Adrenal gland (tissue), 12 donors: ENCODE measurements around the gene ZCWPW2. TPM values are rescaled to one million over a fixed set of nuclear protein-coding genes. Genes with fewer than 3 reads are reported as not detected.

Experiments used
- DNase-seq, 7 donors: peaks; one replicate each; pipeline ENCODE4 v3.0.0-alpha.2; 2019 to 2020
- H3K27ac ChIP-seq, 5 donors: fragments of 200-600 bp; sonication (generic) in 4 of 5; 1 replicate in 3 of 5; 2 replicates in 2 of 5; pipeline versions ENCODE4 v1.5.1 to v1.8.0; 2016 to 2020; ENCODE audit warnings: mild to moderate bottlenecking in 1 of 5
- H3K27me3 ChIP-seq: fragments of 200-600 bp; 2 replicates; pipeline ENCODE4 v1.8.0; 2021
- H3K36me3 ChIP-seq, 2 donors: fragments of 200-600 bp; replicated peaks in 1 of 2; 1 replicate in 1 of 2; 2 replicates in 1 of 2; pipeline versions ENCODE4 v1.5.1 to v1.8.0; 2018 to 2022
- H3K4me1 ChIP-seq, 2 donors: fragments of 200-600 bp; replicated peaks in 1 of 2; 1 replicate in 1 of 2; 2 replicates in 1 of 2; pipeline versions ENCODE4 v1.5.1 to v1.8.0; 2018 to 2021
- H3K4me3 ChIP-seq, 4 donors: fragments of 200-600 bp; sonication (generic) in 3 of 4; one replicate each; pipeline ENCODE4 v1.5.1; 2016 to 2018
- H3K9me3 ChIP-seq, 3 donors: fragments of 200-600 bp; sonication (generic) in 1 of 3; replicated peaks in 1 of 3; 1 replicate in 2 of 3; 2 replicates in 1 of 3; pipeline versions ENCODE4 v1.5.1 to v1.8.0; 2016 to 2021
- POLR2A ChIP-seq, 2 donors: fragments of 450-650 bp; IDR thresholded peaks; one replicate each; pipeline ENCODE4 v1.6.1; 2017; ENCODE audit warnings: antibody characterized with exemption in 2 of 2, mild to moderate bottlenecking in 2 of 2, moderate library complexity in 1 of 2
- WGBS, 4 donors: extraction: QIAGEN DNeasy Blood & Tissue Kit in 2 of 4; methylation state at CpG; one replicate each; pipeline versions ENCODE4 v1.1.5 to v1.1.7; 2013 to 2017; 5-methylcytosine and 5-hydroxymethylcytosine counted together
- intact Hi-C, 2 donors: fragments of 100-400 bp; cut with DNase I; formaldehyde crosslinking; loops; one replicate each; pipeline versions ENCODE4 v1.14.1 to v1.15.0; 2022 to 2023
- polyA plus RNA-seq, 3 donors: library from polyadenylated mRNA; stranded (reverse); fragments of 200-250 nt in 2 of 3; fragments of 350-450 nt in 1 of 3; fragmentation: Illumina TruSeq in 1 of 3; extraction: RNeasy Lipid Tissue Mini Kit (QIAGEN cat#74804) in 1 of 3; gene quantifications; one replicate each; pipeline ENCODE4 v1.2.3, GENCODE V29; 2013 to 2014
- total RNA-seq, 9 donors: library from RNA; depleted of rRNA in 4 of 9; stranded (reverse); fragments of >200 nt in 4 of 9; fragments of 120-200 nt in 1 of 9; fragmentation: NEBNext Ultra II Directional in 1 of 9; extraction: Animal tissue kit (Norgen Biotek cat#: 25700) in 1 of 9; gene quantifications; one replicate each; pipeline versions ENCODE4 v1.1.0 to v1.2.4, GENCODE V29; 2013 to 2023
- TF ChIP-seq, protein P1 (sequence below), 6 experiments: fragments of 450-650 bp in 4 of 6; fragments of 200-600 bp in 2 of 6; sonication (generic) in 1 of 6; IDR thresholded peaks; 1 replicate in 5 of 6; 2 replicates in 1 of 6; pipeline versions ENCODE4 v1.5.1 to v1.8.0; 2016 to 2021; ENCODE audit warnings: antibody characterized with exemption in 6 of 6, mild to moderate bottlenecking in 2 of 6, moderate library complexity in 1 of 6
- donor health status: healthy with polysubstance abuse.
- donor health status: Bipolar disorder and iron deficiency.
- donor health status: DM: yes; HTN: yes; CAD: no.
- donor health status: DM: no; HTN: no; CAD: no.
- donor health status: DM: no; HTN: no; CAD: no.
- donor health status: DM: yes; HTN: yes; CAD: no.

The ZCWPW2 gene
- total and polyA plus RNA-seq, 12 donors, result 0.55 to 2.1 (median 1.3) TPM

DNA sequence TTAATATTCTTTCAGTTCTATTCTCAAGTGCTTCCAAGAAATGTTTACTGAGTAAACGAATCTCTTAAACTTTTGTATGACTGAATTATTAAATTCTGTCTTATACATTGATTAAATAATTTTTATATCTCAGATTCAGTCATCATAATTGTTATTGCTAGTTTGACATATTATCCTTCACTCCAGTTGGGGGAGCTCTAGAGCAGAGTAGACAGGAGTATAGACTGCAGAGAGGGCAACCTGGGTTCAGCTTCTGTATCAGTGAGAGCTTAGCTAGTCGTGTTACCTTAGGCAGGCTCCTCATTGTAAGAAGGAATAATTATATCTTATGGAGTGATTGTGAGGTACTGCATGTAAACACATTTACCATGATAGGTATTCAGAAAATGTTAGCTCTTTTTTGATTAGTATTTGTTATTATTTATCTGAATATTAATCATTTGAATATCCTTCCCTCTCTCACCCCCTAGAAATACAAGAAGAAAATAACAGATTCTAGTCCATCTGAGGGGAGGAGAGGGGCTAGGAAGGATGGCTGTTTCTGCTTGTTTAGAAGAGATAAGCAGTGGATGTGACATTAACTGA is 31.0 kb upstream of the ZCWPW2 start:
- Histone ChIP-seq H3K27ac (no peak overlapping the region), H3K27me3 (no peaks in the 10 kb centered on the region), H3K9me3 (no peaks in the 10 kb centered on the region), H3K4me1 (peaks cover 0 to 4% of the 10 kb centered on the region in 2 donors), H3K36me3 (no peaks in the 10 kb centered on the region), H3K4me3 (no peak overlapping the region)
- intact Hi-C loops, result no loop called here
- TF ChIP-seq POLR2A (IDR thresholded peaks at IDR 0.05), result no peak
- TF ChIP-seq, protein P1, sequence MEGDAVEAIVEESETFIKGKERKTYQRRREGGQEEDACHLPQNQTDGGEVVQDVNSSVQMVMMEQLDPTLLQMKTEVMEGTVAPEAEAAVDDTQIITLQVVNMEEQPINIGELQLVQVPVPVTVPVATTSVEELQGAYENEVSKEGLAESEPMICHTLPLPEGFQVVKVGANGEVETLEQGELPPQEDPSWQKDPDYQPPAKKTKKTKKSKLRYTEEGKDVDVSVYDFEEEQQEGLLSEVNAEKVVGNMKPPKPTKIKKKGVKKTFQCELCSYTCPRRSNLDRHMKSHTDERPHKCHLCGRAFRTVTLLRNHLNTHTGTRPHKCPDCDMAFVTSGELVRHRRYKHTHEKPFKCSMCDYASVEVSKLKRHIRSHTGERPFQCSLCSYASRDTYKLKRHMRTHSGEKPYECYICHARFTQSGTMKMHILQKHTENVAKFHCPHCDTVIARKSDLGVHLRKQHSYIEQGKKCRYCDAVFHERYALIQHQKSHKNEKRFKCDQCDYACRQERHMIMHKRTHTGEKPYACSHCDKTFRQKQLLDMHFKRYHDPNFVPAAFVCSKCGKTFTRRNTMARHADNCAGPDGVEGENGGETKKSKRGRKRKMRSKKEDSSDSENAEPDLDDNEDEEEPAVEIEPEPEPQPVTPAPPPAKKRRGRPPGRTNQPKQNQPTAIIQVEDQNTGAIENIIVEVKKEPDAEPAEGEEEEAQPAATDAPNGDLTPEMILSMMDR (IDR thresholded peaks at IDR 0.05), result peak; percentile 14 to 61 (median 51)
- 24 to 33% (median 29%) methylated on average over 2 of the region's 2 CpGs for WGBS, 4 donors
- peak in 6 of 7 donors; percentile 15 to 36 (median 22) for DNase-seq

DNA sequence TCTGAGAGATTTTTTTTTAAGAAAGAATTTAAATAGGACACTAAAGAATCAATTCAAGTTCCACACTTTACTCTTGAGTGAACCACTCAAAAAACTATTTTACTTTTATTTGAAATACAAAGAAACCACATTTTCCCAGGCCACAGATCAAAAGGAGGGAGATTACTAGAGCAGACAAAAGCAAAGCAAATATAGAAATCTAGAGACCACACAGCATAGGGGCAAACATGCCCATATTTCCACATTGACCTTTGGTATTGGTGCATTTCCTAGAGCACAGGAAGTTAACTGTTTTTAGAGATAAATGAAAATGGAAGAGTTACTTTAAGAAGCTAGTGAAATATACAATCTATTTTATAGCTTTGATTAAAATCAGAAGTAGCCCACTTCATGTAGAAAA is 27.5 kb upstream of the ZCWPW2 start:
- TF ChIP-seq, protein P1 (IDR thresholded peaks at IDR 0.05), result no peak
- TF ChIP-seq POLR2A (IDR thresholded peaks at IDR 0.05), result no peak
- H3K4me1 ChIP-seq, result peaks cover 0 to 7% of the 10 kb centered on the region in 2 donors
- peaks cover 0 to 13% of the 10 kb centered on the region in 2 donors for H3K36me3 ChIP-seq
- H3K4me3 ChIP-seq, result no peak overlapping the region
- peaks cover 0 to 2% (median 0%) of the 10 kb centered on the region in 3 donors for H3K9me3 ChIP-seq
- DNase-seq, result no peak
- intact Hi-C loops, result no loop called here
- H3K27ac ChIP-seq, result no peak overlapping the region
- no peaks in the 10 kb centered on the region for H3K27me3 ChIP-seq

DNA sequence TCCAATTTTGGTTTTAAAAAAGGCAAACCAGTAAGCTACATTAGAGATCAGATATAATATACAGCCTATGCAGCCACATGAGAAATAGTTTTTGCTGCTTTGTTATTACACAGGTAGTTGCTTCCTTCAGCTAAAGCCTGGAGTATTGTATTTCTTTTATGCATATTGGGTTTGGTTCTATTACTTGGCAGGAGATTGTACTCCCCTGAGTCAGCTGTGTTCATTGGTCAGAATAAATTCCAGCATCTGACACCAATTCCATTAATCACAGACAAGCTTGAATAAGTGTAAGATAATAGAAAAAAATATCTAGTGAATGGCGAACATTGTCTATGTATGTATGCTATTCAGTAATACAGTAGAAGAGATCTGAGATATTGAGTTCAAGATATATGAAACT is 26.1 kb upstream of the ZCWPW2 start:
- Histone ChIP-seq H3K4me1 (peaks cover 0 to 7% of the 10 kb centered on the region in 2 donors), H3K27ac (no peak overlapping the region), H3K36me3 (peaks cover 0 to 17% of the 10 kb centered on the region in 2 donors), H3K27me3 (no peaks in the 10 kb centered on the region), H3K9me3 (peaks cover 0 to 4% (median 0%) of the 10 kb centered on the region in 3 donors), H3K4me3 (no peak overlapping the region)
- 67 to 86% (median 84%) methylated on average over 1 of the region's 1 CpG for WGBS, 4 donors
- no peak for DNase-seq
- intact Hi-C loops, result no loop called here
- TF ChIP-seq POLR2A (IDR thresholded peaks at IDR 0.05), result no peak

DNA sequence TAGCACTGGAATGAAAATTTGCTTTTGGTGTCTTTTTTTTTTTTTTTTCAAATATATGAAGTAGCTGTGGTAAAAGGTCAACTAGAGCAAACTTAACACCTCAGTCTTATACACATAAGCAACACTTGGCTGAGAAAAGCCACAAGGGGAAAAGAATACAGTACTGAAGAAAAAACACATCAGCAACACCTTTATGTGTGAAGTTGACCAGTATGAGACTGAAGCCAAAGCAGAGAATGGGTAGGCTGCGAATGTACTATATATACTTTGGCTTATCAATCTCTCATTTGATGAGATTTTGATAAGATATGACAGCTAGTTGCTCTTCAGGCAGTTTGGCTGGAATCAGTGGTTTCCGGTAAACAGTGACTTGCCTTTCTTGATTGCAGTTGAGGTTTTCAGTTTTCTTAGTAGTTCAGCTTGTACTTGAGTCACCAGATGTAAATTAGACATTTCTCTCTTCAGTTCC is 22.0 kb upstream of the ZCWPW2 start:
- WGBS, 4 donors, result 56 to 71% (median 61%) methylated on average over 2 of the region's 2 CpGs
- DNase-seq, result no peak
- H3K4me3 ChIP-seq, result no peak overlapping the region
- H3K27ac ChIP-seq, result no peak overlapping the region
- H3K4me1 ChIP-seq, result peaks cover 0 to 7% of the 10 kb centered on the region in 2 donors
- no peak for TF ChIP-seq POLR2A (IDR thresholded peaks at IDR 0.05)
- TF ChIP-seq, protein P1 (IDR thresholded peaks at IDR 0.05), result no peak
- peaks cover 0 to 17% of the 10 kb centered on the region in 2 donors for H3K36me3 ChIP-seq
- H3K9me3 ChIP-seq, result peaks cover 0 to 4% (median 0%) of the 10 kb centered on the region in 3 donors
- intact Hi-C loops, result loop anchor here in 1 of 2 donors (5.0 kb wide), 1 partner anchor 614 kb away; no protein-coding TSS in a partner anchor
- no peaks in the 10 kb centered on the region for H3K27me3 ChIP-seq
